Measurements from ENCODE around the gene SIGLEC10. TPM values are rescaled to one million over a fixed set of nuclear protein-coding genes. Genes with fewer than 3 reads are reported as not detected.
"Not testable (repeated sequence)": the region's sequence is repeated elsewhere in the genome, so short reads cannot be mapped to it uniquely, and the experiment has no call there.

SIGLEC10 gene
- total RNA-seq (33.8 TPM), polyA plus RNA-seq (ENCODE audit: insufficient read depth, low read depth, low replicate concordance) (0.34 TPM)
- long read RNA-seq, donor 1, result 0 reads
- long read RNA-seq, donor 2, result 0 reads
- long read RNA-seq, donor 3, result 0 reads
- long read RNA-seq, donor 4, result 0 reads
- long read RNA-seq, donor 5, result 0 reads
- long read RNA-seq, donor 6, result 0 reads
- long read RNA-seq, donor 7, partial matches to known transcripts, result 4 of 15 reads
- long read RNA-seq, donor 7, other reads (novel, unspliced or antisense), result 6 of 15 reads
- long read RNA-seq, donor 8, result 0 reads
- long read RNA-seq, donor 9, result 0 reads
- long read RNA-seq, donor 10, partial matches to known transcripts, result 0 of 1 reads
- long read RNA-seq, donor 10, other reads (novel, unspliced or antisense), result 0 of 1 reads

DNA sequence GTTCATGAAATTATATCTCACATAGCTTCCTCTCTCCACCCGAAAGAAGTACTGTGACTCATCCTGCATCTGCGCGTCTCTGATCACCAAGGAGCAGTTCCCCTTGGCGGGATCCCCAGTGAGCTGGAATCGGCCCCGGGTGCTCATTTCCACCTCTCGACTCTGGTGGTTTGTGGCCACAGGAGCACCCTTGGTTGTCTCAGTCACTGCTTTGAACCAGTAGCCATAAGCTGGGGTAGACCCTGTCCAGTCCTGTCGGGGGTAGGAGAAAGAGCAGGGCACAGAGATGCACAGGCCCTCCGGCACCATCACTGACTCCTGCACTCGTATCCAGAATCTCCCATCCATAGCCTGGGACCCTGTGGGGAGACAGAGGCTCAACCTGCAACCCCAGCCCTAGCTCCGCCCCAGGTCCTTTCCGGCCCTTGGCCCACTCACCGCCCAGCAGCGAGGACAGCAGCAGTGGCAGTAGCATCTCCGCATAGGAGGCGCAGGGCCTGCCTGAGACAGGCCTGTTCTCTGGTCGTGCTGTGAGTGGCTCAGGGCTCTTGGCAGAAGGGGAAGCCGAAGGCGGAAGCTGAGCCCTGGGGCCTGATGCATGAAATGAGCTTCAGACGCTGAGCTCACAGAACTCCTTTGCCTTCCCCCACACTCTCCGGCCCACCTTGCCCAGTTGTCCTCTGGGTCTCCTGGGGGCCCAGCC is at the start of gene SIGLEC10:
SIGLEC10 (minus strand) TSS at position 536 of the 703 bp plus-strand sequence; CDS start at position 475, 61 bp downstream.
- Histone ChIP-seq H3K4me1 (ENCODE audit: control insufficient read depth in 2 of 3, insufficient read depth in 2 of 3, low read depth in 1 of 3, low read length in 3 of 3) (no peaks in the 10 kb centered on the region), H3K27ac (ENCODE audit: low read depth in 2 of 2, low read length in 2 of 2) (no peak within 1 kb of the TSS), H3K4me3 (ENCODE audit: low read length in 3 of 3) (no peak within 1 kb of the TSS), H3K27me3 (ENCODE audit: control insufficient read depth, insufficient read depth, low read length) (no peaks in the 10 kb centered on the region), H3K9ac (ENCODE audit: low read length in 3 of 3) (no peak within 1 kb of the TSS), H3K36me3 (ENCODE audit: control insufficient read depth in 2 of 3, insufficient read depth in 3 of 3, low read length in 3 of 3) (no peaks in the 10 kb centered on the region), H3K9me3 (ENCODE audit: control insufficient read depth in 2 of 3, insufficient read depth in 1 of 3, low read length in 3 of 3) (no peaks in the 10 kb centered on the region)
- intact Hi-C loops (cut with DNase I), result no loop called here
- FAIRE-seq (no peak), DNase-seq (peak in 1 of 5 donors; percentile 80)
- no peak for TF ChIP-seq CTCF (IDR thresholded peaks at IDR 0.05; ENCODE audit: borderline replicate concordance, extremely low read depth, insufficient read depth)

DNA sequence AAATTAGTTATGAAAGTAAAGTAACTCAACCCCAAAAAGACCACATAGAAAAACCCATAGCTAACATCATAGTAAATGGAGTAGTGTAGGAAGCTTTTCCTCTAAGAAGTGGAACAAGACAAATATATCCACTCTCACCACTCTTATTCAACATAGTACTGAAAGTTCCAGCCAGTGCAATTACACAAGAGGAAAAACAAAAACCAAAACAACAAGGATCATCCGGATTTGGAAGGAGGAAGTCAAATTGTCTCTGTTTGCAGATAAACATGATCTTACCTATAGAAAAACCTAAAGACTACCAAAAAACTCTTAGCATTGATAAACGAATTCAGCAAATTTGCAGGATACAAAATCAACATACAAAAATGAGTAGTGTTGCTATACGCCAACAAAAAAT is 49.3 kb upstream of the SIGLEC10 start:
- H3K27me3 ChIP-seq (ENCODE audit: control insufficient read depth, insufficient read depth, low read length), result peaks cover 2% of the 10 kb centered on the region

DNA sequence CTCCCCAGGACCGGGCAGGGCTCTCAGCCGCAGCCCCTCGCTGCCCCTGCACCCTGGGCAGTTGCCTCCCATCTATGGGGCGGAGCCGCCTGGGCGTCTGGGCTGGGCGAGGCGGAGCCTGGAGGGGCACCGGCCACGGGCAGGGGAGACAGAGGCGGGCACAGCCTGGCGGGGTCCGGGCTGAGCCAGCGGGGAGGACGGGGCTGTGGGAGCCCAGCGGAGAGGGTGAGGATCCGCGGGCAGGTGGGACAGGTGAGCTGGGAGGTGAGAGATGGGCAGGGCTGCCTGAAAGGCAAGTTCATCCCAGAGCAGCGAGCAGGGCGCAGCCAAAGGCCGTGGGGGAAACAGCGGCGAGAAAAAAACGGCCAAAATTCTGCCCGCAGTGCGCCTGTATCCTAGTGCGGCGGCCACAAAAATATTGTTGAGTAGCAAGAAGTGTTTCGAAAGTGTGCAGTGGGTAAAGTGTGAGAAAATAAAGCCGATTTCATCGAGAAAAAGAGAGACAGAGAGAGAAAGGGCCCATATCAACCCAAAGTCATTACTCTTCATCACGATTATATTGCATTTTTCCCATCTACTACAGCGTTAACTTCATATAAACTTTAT is 46.6 kb upstream of the SIGLEC10 start:
- H3K9ac ChIP-seq (ENCODE audit: low read length in 3 of 3); FAIRE-seq; intact Hi-C loops (cut with DNase I); H3K36me3 ChIP-seq (ENCODE audit: control insufficient read depth in 2 of 3, insufficient read depth in 3 of 3, low read length in 3 of 3); H3K9me3 ChIP-seq (ENCODE audit: control insufficient read depth in 2 of 3, insufficient read depth in 1 of 3, low read length in 3 of 3); DNase-seq; H3K4me1 ChIP-seq (ENCODE audit: control insufficient read depth in 2 of 3, insufficient read depth in 2 of 3, low read depth in 1 of 3, low read length in 3 of 3); H3K27me3 ChIP-seq (ENCODE audit: control insufficient read depth, insufficient read depth, low read length); H3K27ac ChIP-seq (ENCODE audit: low read depth in 2 of 2, low read length in 2 of 2); H3K4me3 ChIP-seq (ENCODE audit: low read length in 3 of 3): not testable (repeated sequence)

More for the DNA sequence above, 49.3 kb upstream of the SIGLEC10 start:
- no peaks in the 10 kb centered on the region for H3K9me3 ChIP-seq (ENCODE audit: control insufficient read depth in 2 of 3, insufficient read depth in 1 of 3, low read length in 3 of 3)
- H3K9ac ChIP-seq (ENCODE audit: low read length in 3 of 3), result no peak overlapping the region
- H3K4me1 ChIP-seq (ENCODE audit: control insufficient read depth in 2 of 3, insufficient read depth in 2 of 3, low read depth in 1 of 3, low read length in 3 of 3), result no peaks in the 10 kb centered on the region
- H3K4me3 ChIP-seq (ENCODE audit: low read length in 3 of 3), result no peak overlapping the region
- H3K27ac ChIP-seq (ENCODE audit: low read depth in 2 of 2, low read length in 2 of 2), result no peak overlapping the region
- TF ChIP-seq CTCF (IDR thresholded peaks at IDR 0.05; ENCODE audit: borderline replicate concordance, extremely low read depth, insufficient read depth), result no peak
- no peak for DNase-seq
- no peak for FAIRE-seq
- H3K36me3 ChIP-seq (ENCODE audit: control insufficient read depth in 2 of 3, insufficient read depth in 3 of 3, low read length in 3 of 3), result no peaks in the 10 kb centered on the region
- intact Hi-C loops (cut with DNase I), result no loop called here

- no peak overlapping the region for H3K4me3 ChIP-seq (ENCODE audit: low read length in 3 of 3)
- no peaks in the 10 kb centered on the region for H3K36me3 ChIP-seq (ENCODE audit: control insufficient read depth in 2 of 3, insufficient read depth in 3 of 3, low read length in 3 of 3)
- FAIRE-seq, result no peak
- H3K4me1 ChIP-seq (ENCODE audit: control insufficient read depth in 2 of 3, insufficient read depth in 2 of 3, low read depth in 1 of 3, low read length in 3 of 3), result no peaks in the 10 kb centered on the region
- no peak for TF ChIP-seq CTCF (IDR thresholded peaks at IDR 0.05; ENCODE audit: borderline replicate concordance, extremely low read depth, insufficient read depth)
- H3K27ac ChIP-seq (ENCODE audit: low read depth in 2 of 2, low read length in 2 of 2), result no peak overlapping the region
- no peak overlapping the region for H3K9ac ChIP-seq (ENCODE audit: low read length in 3 of 3)
- peaks cover 2% of the 10 kb centered on the region for H3K27me3 ChIP-seq (ENCODE audit: control insufficient read depth, insufficient read depth, low read length)
- intact Hi-C loops (cut with DNase I), result no loop called here
- DNase-seq, result no peak
- no peaks in the 10 kb centered on the region for H3K9me3 ChIP-seq (ENCODE audit: control insufficient read depth in 2 of 3, insufficient read depth in 1 of 3, low read length in 3 of 3)
Measured at GRCh38 chr19:51462681-51463080, 45.2 kb upstream of the SIGLEC10 start.
